Dendritic cell treated with granulocyte-macrophage colony-stimulating factor and Interleukin-4, amounts not matched to agents 40 ng/mL and 50 ng/mL, for 4 days (primary cell): ENCODE data around the gene CTU2.
A peak's percentile ranks its signal among the peaks of the same experiment; 100 is the strongest.

Source experiments
- H3K27ac Mint-ChIP-seq: one replicate; pipeline ENCODE4 v1.8.0; 2022; ENCODE audit warnings: mild to moderate bottlenecking, mixed read lengths
- H3K27me3 Mint-ChIP-seq: one replicate; pipeline ENCODE4 v1.8.0; 2022; ENCODE audit warnings: mild to moderate bottlenecking, mixed read lengths
- H3K36me3 Mint-ChIP-seq: one replicate; pipeline ENCODE4 v1.8.0; 2022; ENCODE audit warnings: low read depth, mixed read lengths
- H3K4me1 Mint-ChIP-seq: one replicate; pipeline ENCODE4 v1.8.0; 2022; ENCODE audit warnings: low read depth, mixed read lengths
- H3K4me3 Mint-ChIP-seq: one replicate; pipeline ENCODE4 v1.8.0; 2022; ENCODE audit warnings: mild to moderate bottlenecking, moderate library complexity, mixed read lengths
- H3K9me3 Mint-ChIP-seq: one replicate; pipeline ENCODE4 v1.8.0; 2022; ENCODE audit warnings: mixed read lengths
- intact Hi-C: fragments of 100-400 bp; cut with micrococcal nuclease; formaldehyde crosslinking; loops from one replicate; pipeline ENCODE4 v1.15.0; 2022

The CTU2 gene

GRCh38 chr16:88672776-88673175 lies 33.5 kb upstream of the CTU2 start:
- intact Hi-C loops: no loop called here
- Mint-ChIP-seq H3K36me3 (peaks cover 58% of the 10 kb centered on the region), H3K27me3 (no peaks in the 10 kb centered on the region), H3K27ac (no peak overlapping the region), H3K4me3 (no peak overlapping the region), H3K9me3 (no peaks in the 10 kb centered on the region), H3K4me1 (peaks cover 14% of the 10 kb centered on the region)

- Mint-ChIP-seq H3K4me1 (peaks cover 10% of the 10 kb centered on the region), H3K36me3 (peaks cover 60% of the 10 kb centered on the region), H3K27ac (peak overlapping the region; percentile 37), H3K27me3 (no peaks in the 10 kb centered on the region), H3K4me3 (no peak overlapping the region), H3K9me3 (no peaks in the 10 kb centered on the region)
- intact Hi-C loops: no loop called here
These were observed 32.5 kb upstream of the CTU2 start for GRCh38 chr16:88673716-88674379.

GRCh38 chr16:88676502-88677242 lies 29.6 kb upstream of the CTU2 start:
- H3K27ac Mint-ChIP-seq: no peak overlapping the region
- H3K9me3 Mint-ChIP-seq: no peaks in the 10 kb centered on the region
- no peak overlapping the region for H3K4me3 Mint-ChIP-seq
- intact Hi-C loops: no loop called here
- no peaks in the 10 kb centered on the region for H3K27me3 Mint-ChIP-seq
- peaks cover 18% of the 10 kb centered on the region for H3K4me1 Mint-ChIP-seq
- H3K36me3 Mint-ChIP-seq: peaks cover 85% of the 10 kb centered on the region

GRCh38 chr16:88677721-88678120 lies 28.6 kb upstream of the CTU2 start:
- H3K36me3 Mint-ChIP-seq: peaks cover 82% of the 10 kb centered on the region
- intact Hi-C loops: no loop called here
- no peak overlapping the region for H3K4me3 Mint-ChIP-seq
- H3K4me1 Mint-ChIP-seq: peaks cover 28% of the 10 kb centered on the region
- H3K27ac Mint-ChIP-seq: no peak overlapping the region
- H3K27me3 Mint-ChIP-seq: no peaks in the 10 kb centered on the region
- H3K9me3 Mint-ChIP-seq: no peaks in the 10 kb centered on the region

- H3K4me1 Mint-ChIP-seq: peaks cover 29% of the 10 kb centered on the region
- intact Hi-C loops: no loop called here
- H3K27ac Mint-ChIP-seq: no peak overlapping the region
- H3K27me3 Mint-ChIP-seq: no peaks in the 10 kb centered on the region
- H3K36me3 Mint-ChIP-seq: peaks cover 82% of the 10 kb centered on the region
- no peak overlapping the region for H3K4me3 Mint-ChIP-seq
- H3K9me3 Mint-ChIP-seq: no peaks in the 10 kb centered on the region
These were observed 27.9 kb upstream of the CTU2 start for GRCh38 chr16:88678224-88678979.

- H3K27ac Mint-ChIP-seq: peak overlapping the region; percentile 98
- peaks cover 71% of the 10 kb centered on the region for H3K36me3 Mint-ChIP-seq
- H3K9me3 Mint-ChIP-seq: no peaks in the 10 kb centered on the region
- H3K4me3 Mint-ChIP-seq: peak overlapping the region; percentile 69
- no peaks in the 10 kb centered on the region for H3K27me3 Mint-ChIP-seq
- intact Hi-C loops: loop anchor here (10.0 kb wide), 1 partner anchor 46 kb away; the partner anchor contains the start of gene IL17C
- peaks cover 43% of the 10 kb centered on the region for H3K4me1 Mint-ChIP-seq
These were observed 25.7 kb upstream of the CTU2 start for GRCh38 chr16:88680554-88681083.

- peak overlapping the region; percentile 69 for H3K4me3 Mint-ChIP-seq
- no peaks in the 10 kb centered on the region for H3K9me3 Mint-ChIP-seq
- no peaks in the 10 kb centered on the region for H3K27me3 Mint-ChIP-seq
- peaks cover 43% of the 10 kb centered on the region for H3K4me1 Mint-ChIP-seq
- peak overlapping the region; percentile 98 for H3K27ac Mint-ChIP-seq
- intact Hi-C loops: loop anchor here (10.0 kb wide), 1 partner anchor 46 kb away; the partner anchor contains the start of gene IL17C
- H3K36me3 Mint-ChIP-seq: peaks cover 66% of the 10 kb centered on the region
These were observed 25.1 kb upstream of the CTU2 start for GRCh38 chr16:88681084-88681680.

- Mint-ChIP-seq H3K27me3 (no peaks in the 10 kb centered on the region), H3K36me3 (peaks cover 59% of the 10 kb centered on the region), H3K9me3 (no peaks in the 10 kb centered on the region), H3K4me1 (peaks cover 47% of the 10 kb centered on the region), H3K27ac (peak overlapping the region; percentile 98), H3K4me3 (peak overlapping the region; percentile 69)
- intact Hi-C loops: loop anchor here (10.0 kb wide), 1 partner anchor 47 kb away; the partner anchor contains the start of gene IL17C
These were observed 24.4 kb upstream of the CTU2 start for GRCh38 chr16:88681709-88682451.

- Mint-ChIP-seq H3K4me3 (peak overlapping the region; percentile 86), H3K4me1 (peaks cover 75% of the 10 kb centered on the region), H3K27me3 (peaks cover 7% of the 10 kb centered on the region), H3K9me3 (no peaks in the 10 kb centered on the region), H3K36me3 (peaks cover 31% of the 10 kb centered on the region), H3K27ac (peak overlapping the region; percentile 98)
- intact Hi-C loops: loop anchor here (5.0 to 10.0 kb wide), 2 partner anchors 32 to 50 kb away; partner anchors contain the start of genes CYBA and IL17C
These were observed 21.6 kb upstream of the CTU2 start for GRCh38 chr16:88684569-88685155.

GRCh38 chr16:88685156-88686061 lies 20.9 kb upstream of the CTU2 start:
- H3K36me3 Mint-ChIP-seq: peaks cover 23% of the 10 kb centered on the region
- H3K4me3 Mint-ChIP-seq: peak overlapping the region; percentile 86
- H3K27me3 Mint-ChIP-seq: peaks cover 7% of the 10 kb centered on the region
- intact Hi-C loops: loop anchor here (2.0 to 10.0 kb wide), 3 partner anchors 15 to 51 kb away; partner anchors contain the start of genes CYBA and IL17C
- no peaks in the 10 kb centered on the region for H3K9me3 Mint-ChIP-seq
- peak overlapping the region; percentile 98 for H3K27ac Mint-ChIP-seq
- peaks cover 82% of the 10 kb centered on the region for H3K4me1 Mint-ChIP-seq

- Mint-ChIP-seq H3K27me3 (peaks cover 7% of the 10 kb centered on the region), H3K36me3 (peaks cover 17% of the 10 kb centered on the region), H3K4me1 (peaks cover 82% of the 10 kb centered on the region), H3K4me3 (peak overlapping the region; percentile 86), H3K9me3 (no peaks in the 10 kb centered on the region), H3K27ac (peak overlapping the region; percentile 98)
- intact Hi-C loops: loop anchor here (2.0 to 10.0 kb wide), 3 partner anchors 15 to 51 kb away; partner anchors contain the start of genes CYBA and IL17C
These were observed 20.3 kb upstream of the CTU2 start for GRCh38 chr16:88686062-88686438.
